HCT116 (cell line): Measurements from ENCODE around the gene PRKAG2. TPM values are rescaled to one million over a fixed set of nuclear protein-coding genes. Genes with fewer than 3 reads are reported as not detected.

Source experiments
- ATAC-seq: fragments of 200-7000 bp; cut with Tn5 transposase; 2 replicates; pipeline ENCODE4 v1.9.1; 2020; ENCODE audit warnings: mild to moderate bottlenecking, moderate library complexity
- BruUV-seq: library from RNA; stranded (reverse); fragments of 400-500 nt; replicated peaks from 2 replicates; lab custom pipeline; 2021; lab: Mats Ljungman, UMichigan
- CTCF ChIA-PET: fragments of 300-600 bp; sonication (Branson Sonifier 250); formaldehyde crosslinking; loops from one replicate; lab custom pipeline; 2021; ENCODE audit warnings: antibody characterized with exemption; lab: Charles Lee
- POLR2A ChIA-PET: fragments of 300-600, 350-600 bp; sonication (Branson Sonifier 250); formaldehyde crosslinking; loops from one replicate; lab custom pipeline; 2021; ENCODE audit warnings: antibody characterized with exemption; lab: Charles Lee
- RAD21 ChIA-PET, 2 experiments: fragments of 300-600 bp; sonication (Branson Sonifier 250); formaldehyde crosslinking; loops; one replicate each; lab custom pipeline; 2023; ENCODE audit warnings: low total read pairs in 2 of 2; ENCODE audit not compliant: uncharacterized antibody in 2 of 2, unreplicated experiment in 2 of 2, low non-redundant PET in 1 of 2; lab: Charles Lee
- DNase-seq: peaks from one replicate; pipeline ENCODE4 v3.0.0-alpha.2; 2010; ENCODE audit warnings: low read depth, low spot score
- H2AFZ ChIP-seq: fragments of 200-600 bp; shearing (Covaris generic), sonication (generic); 2 replicates; pipeline ENCODE4 v1.6.1; 2017; ENCODE audit warnings: low read depth, mixed run types, mixed read lengths, antibody characterized with exemption, low read length; ENCODE audit not compliant: poor library complexity, severe bottlenecking
- H3K27ac ChIP-seq: 2 replicates; pipeline ENCODE4 v1.5.1; 2012; ENCODE audit warnings: low read depth, low read length
- H3K27me3 ChIP-seq: fragments of 200-600 bp; sonication (generic); 2 replicates; pipeline ENCODE4 v1.6.1; 2016; ENCODE audit warnings: mixed run types, low read length, mixed read lengths; ENCODE audit not compliant: insufficient read depth
- H3K36me3 ChIP-seq, 2 experiments: fragments of 200-500 bp in 1 of 2; fragments of 200-600 bp in 1 of 2; sonication (Bioruptor generic) in 1 of 2; sonication (generic) in 1 of 2; 2 replicates each; pipeline versions ENCODE4 v1.5.1 to v1.6.1; 2014 to 2016; ENCODE audit warnings: low read length in 2 of 2, inconsistent platforms in 1 of 2, mixed read lengths in 1 of 2, mixed run types in 1 of 2; ENCODE audit not compliant: insufficient read depth in 2 of 2, control insufficient read depth in 1 of 2
- H3K4me1 ChIP-seq, 2 experiments: fragments of 200-600 bp in 1 of 2; sonication (generic) in 1 of 2; 2 replicates each; pipeline versions ENCODE4 v1.5.1 to v1.6.1; 2012 to 2017; ENCODE audit warnings: low read length in 2 of 2, inconsistent platforms in 1 of 2, mild to moderate bottlenecking in 1 of 2, mixed read lengths in 1 of 2, mixed run types in 1 of 2, moderate library complexity in 1 of 2; ENCODE audit not compliant: insufficient read depth in 2 of 2, control insufficient read depth in 1 of 2
- H3K4me2 ChIP-seq: fragments of 200-600 bp; sonication (generic); 2 replicates; pipeline ENCODE4 v1.6.1; 2017; ENCODE audit warnings: mixed run types, low read length, mixed read lengths
- H3K4me3 ChIP-seq, 2 experiments: fragments of 200-600 bp in 1 of 2; sonication (generic) in 1 of 2; replicated peaks in 1 of 2; 2 replicates each; pipeline ENCODE4 v1.5.1; 2011 to 2016; ENCODE audit warnings: low read length in 2 of 2, control low read depth in 1 of 2, low read depth in 1 of 2, mild to moderate bottlenecking in 1 of 2, mixed read lengths in 1 of 2, mixed run types in 1 of 2
- H3K79me2 ChIP-seq: fragments of 200-600 bp; sonication (generic); 2 replicates; pipeline ENCODE4 v1.6.1; 2017; ENCODE audit warnings: mild to moderate bottlenecking, mixed run types, low read length, moderate library complexity, mixed read lengths; ENCODE audit not compliant: insufficient read depth
- H3K9ac ChIP-seq: fragments of 200-600 bp; sonication (generic); 2 replicates; pipeline ENCODE4 v1.6.1; 2016; ENCODE audit warnings: low read length, mixed read lengths
- H3K9me2 ChIP-seq: fragments of 200-600 bp; sonication (generic), shearing (Covaris generic); 2 replicates; pipeline ENCODE4 v1.6.1; 2017; ENCODE audit warnings: mixed run types, mild to moderate bottlenecking, moderate library complexity; ENCODE audit not compliant: insufficient read depth
- H3K9me3 ChIP-seq, 2 experiments: fragments of 200-500 bp in 1 of 2; fragments of 200-600 bp in 1 of 2; sonication (Bioruptor generic) in 1 of 2; sonication (generic) in 1 of 2; 2 replicates each; pipeline ENCODE4 v1.6.1; 2014 to 2017; ENCODE audit warnings: low read length in 2 of 2, mixed read lengths in 2 of 2, inconsistent platforms in 1 of 2, low read depth in 1 of 2, mild to moderate bottlenecking in 1 of 2, mixed run types in 1 of 2, moderate library complexity in 1 of 2; ENCODE audit not compliant: control insufficient read depth in 1 of 2, insufficient read depth in 1 of 2
- H4K20me1 ChIP-seq: fragments of 200-600 bp; sonication (generic), shearing (Covaris generic); 2 replicates; pipeline ENCODE4 v1.6.1; 2017; ENCODE audit warnings: mixed run types, mild to moderate bottlenecking, moderate library complexity; ENCODE audit not compliant: insufficient read depth
- CBX3 ChIP-seq: IDR thresholded peaks from 2 replicates; pipeline ENCODE4 v1.6.1; 2012; ENCODE audit warnings: low read depth
- EGR1 ChIP-seq: IDR thresholded peaks from 2 replicates; pipeline ENCODE4 v1.6.1; 2012; ENCODE audit warnings: low read depth
- EZH2 ChIP-seq: fragments of 200-600 bp; sonication (generic); IDR thresholded peaks from 2 replicates; pipeline ENCODE4 v1.6.1; 2017; ENCODE audit warnings: antibody characterized with exemption, mixed run types
- JUND ChIP-seq: IDR thresholded peaks from 2 replicates; pipeline ENCODE4 v1.6.1; 2012
- POLR2A ChIP-seq: IDR thresholded peaks from 2 replicates; pipeline ENCODE4 v1.7.0; 2011; ENCODE audit warnings: borderline replicate concordance; ENCODE audit not compliant: insufficient read depth, insufficient read length; ENCODE audit errors: extremely low read depth
- POLR2AphosphoS5 ChIP-seq: IDR thresholded peaks from 2 replicates; pipeline ENCODE4 v1.6.1; 2011; ENCODE audit warnings: mild to moderate bottlenecking, low read depth, low read length, moderate library complexity
- RAD21 ChIP-seq: IDR thresholded peaks from 2 replicates; pipeline ENCODE4 v1.6.1; 2012; ENCODE audit warnings: low read depth, mild to moderate bottlenecking
- SRF ChIP-seq: IDR thresholded peaks from 2 replicates; pipeline ENCODE4 v1.6.1; 2012; ENCODE audit warnings: low read depth
- TCF7L2 ChIP-seq: IDR thresholded peaks from 2 replicates; pipeline ENCODE4 v1.7.0; 2011; ENCODE audit warnings: borderline replicate concordance, inconsistent platforms; ENCODE audit not compliant: insufficient read depth, insufficient read length; ENCODE audit errors: extremely low read depth
- YY1 ChIP-seq: IDR thresholded peaks from 2 replicates; pipeline ENCODE4 v1.6.1; 2011; ENCODE audit warnings: low read length, low read depth, moderate library complexity, mild to moderate bottlenecking; ENCODE audit not compliant: insufficient replicate concordance; ENCODE audit errors: extremely low read depth
- ZFX ChIP-seq: fragments of 450-650 bp; IDR thresholded peaks from 2 replicates; pipeline ENCODE4 v1.6.1; 2017
- intact Hi-C: fragments of 100-400 bp; cut with micrococcal nuclease; formaldehyde crosslinking; loops from 2 replicates; pipeline ENCODE4 v1.10.0; 2022
- total RNA-seq: library from RNA; stranded (reverse); gene quantifications from one replicate; pipeline ENCODE4 v1.2.1, GENCODE V29; 2021; ENCODE audit not compliant: unreplicated experiment
- TF ChIP-seq, protein P1 (sequence below): IDR thresholded peaks from 2 replicates; pipeline ENCODE4 v1.6.1; 2012; ENCODE audit warnings: low read depth
- TF ChIP-seq, protein P2 (sequence below): IDR thresholded peaks from 2 replicates; pipeline ENCODE4 v1.6.1; 2012

The PRKAG2 gene
- total RNA-seq, 1 experiment from 2014 or later, result 23.6 TPM

DNA sequence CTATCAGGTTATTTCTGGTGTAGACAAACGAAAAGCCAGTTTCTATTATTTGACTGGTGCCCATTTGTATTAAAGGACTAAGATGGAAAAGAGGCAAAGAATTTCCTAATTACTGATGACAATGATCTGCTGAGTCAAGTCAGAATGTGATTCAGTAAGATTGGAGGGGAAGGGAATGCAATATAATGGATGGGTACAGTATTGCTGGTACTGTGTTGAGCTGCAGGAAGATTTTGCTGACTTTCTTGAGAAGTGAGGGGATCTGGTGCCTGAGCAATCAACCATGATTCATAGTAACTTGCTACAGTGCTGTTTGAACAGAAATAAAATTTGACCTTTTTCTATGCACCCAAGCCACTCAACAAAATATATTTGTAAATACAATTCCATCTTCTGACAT lies 218.1 kb downstream of the PRKAG2 start:
- Histone ChIP-seq H3K9ac (no peak overlapping the region), H3K4me1 (no peaks in the 10 kb centered on the region), H4K20me1 (no peaks in the 10 kb centered on the region), H3K9me3 (no peaks in the 10 kb centered on the region), H3K79me2 (no peaks in the 10 kb centered on the region), H3K27me3 (no peaks in the 10 kb centered on the region), H2AFZ (no peak overlapping the region), H3K4me2 (no peak overlapping the region), H3K36me3 (no peaks in the 10 kb centered on the region), H3K4me3 (no peak overlapping the region), H3K9me2 (no peaks in the 10 kb centered on the region), H3K27ac (no peak overlapping the region)
- ATAC-seq (no peak), DNase-seq (no peak)
- TF ChIP-seq, protein P1, sequence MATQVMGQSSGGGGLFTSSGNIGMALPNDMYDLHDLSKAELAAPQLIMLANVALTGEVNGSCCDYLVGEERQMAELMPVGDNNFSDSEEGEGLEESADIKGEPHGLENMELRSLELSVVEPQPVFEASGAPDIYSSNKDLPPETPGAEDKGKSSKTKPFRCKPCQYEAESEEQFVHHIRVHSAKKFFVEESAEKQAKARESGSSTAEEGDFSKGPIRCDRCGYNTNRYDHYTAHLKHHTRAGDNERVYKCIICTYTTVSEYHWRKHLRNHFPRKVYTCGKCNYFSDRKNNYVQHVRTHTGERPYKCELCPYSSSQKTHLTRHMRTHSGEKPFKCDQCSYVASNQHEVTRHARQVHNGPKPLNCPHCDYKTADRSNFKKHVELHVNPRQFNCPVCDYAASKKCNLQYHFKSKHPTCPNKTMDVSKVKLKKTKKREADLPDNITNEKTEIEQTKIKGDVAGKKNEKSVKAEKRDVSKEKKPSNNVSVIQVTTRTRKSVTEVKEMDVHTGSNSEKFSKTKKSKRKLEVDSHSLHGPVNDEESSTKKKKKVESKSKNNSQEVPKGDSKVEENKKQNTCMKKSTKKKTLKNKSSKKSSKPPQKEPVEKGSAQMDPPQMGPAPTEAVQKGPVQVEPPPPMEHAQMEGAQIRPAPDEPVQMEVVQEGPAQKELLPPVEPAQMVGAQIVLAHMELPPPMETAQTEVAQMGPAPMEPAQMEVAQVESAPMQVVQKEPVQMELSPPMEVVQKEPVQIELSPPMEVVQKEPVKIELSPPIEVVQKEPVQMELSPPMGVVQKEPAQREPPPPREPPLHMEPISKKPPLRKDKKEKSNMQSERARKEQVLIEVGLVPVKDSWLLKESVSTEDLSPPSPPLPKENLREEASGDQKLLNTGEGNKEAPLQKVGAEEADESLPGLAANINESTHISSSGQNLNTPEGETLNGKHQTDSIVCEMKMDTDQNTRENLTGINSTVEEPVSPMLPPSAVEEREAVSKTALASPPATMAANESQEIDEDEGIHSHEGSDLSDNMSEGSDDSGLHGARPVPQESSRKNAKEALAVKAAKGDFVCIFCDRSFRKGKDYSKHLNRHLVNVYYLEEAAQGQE, result no peak
- no peak for TF ChIP-seq ZFX
- no peak for TF ChIP-seq TCF7L2
- no peak for TF ChIP-seq JUND
- TF ChIP-seq POLR2AphosphoS5, result no peak
- TF ChIP-seq YY1, result no peak
- no peak for TF ChIP-seq CBX3
- TF ChIP-seq EZH2, result no peak
- TF ChIP-seq, protein P2, sequence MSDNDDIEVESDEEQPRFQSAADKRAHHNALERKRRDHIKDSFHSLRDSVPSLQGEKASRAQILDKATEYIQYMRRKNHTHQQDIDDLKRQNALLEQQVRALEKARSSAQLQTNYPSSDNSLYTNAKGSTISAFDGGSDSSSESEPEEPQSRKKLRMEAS, result no peak
- TF ChIP-seq POLR2A, result no peak
- no peak for TF ChIP-seq RAD21
- TF ChIP-seq SRF, result no peak
- TF ChIP-seq EGR1, result no peak
- no TSS peak for BruUV-seq
- RAD21 ChIA-PET, result no interaction called here
- POLR2A ChIA-PET, result no interaction called here
- CTCF ChIA-PET, result no interaction called here
- intact Hi-C loops, result no loop called here
